Activated CD4-positive, alpha-beta memory T cell treated with anti-CD3 and anti-CD28 coated beads, Interleukin-2, amount 10 ng/mL, durations not matched to agents 7 days and 5 days (primary cell): ENCODE measurements around the gene TRIM15. TPM values are rescaled to one million over a fixed set of nuclear protein-coding genes. Genes with fewer than 3 reads are reported as not detected.

Experiments used
- CTCF ChIA-PET: fragments of 350-600 bp; sonication (Branson Sonifier 250); formaldehyde crosslinking; loops from one replicate; lab custom pipeline; 2021; ENCODE audit warnings: antibody characterized with exemption, inconsistent platforms; lab: Charles Lee
- POLR2A ChIA-PET: fragments of 350-600 bp; sonication (Branson Sonifier 250); formaldehyde crosslinking; loops from one replicate; lab custom pipeline; 2021; ENCODE audit warnings: antibody characterized with exemption; lab: Charles Lee
- DNase-seq: peaks from one replicate; pipeline ENCODE4 v3.0.0-alpha.2; 2020
- H3K27ac Mint-ChIP-seq: one replicate; pipeline ENCODE4 v1.8.0; 2021; ENCODE audit warnings: mild to moderate bottlenecking, mixed read lengths
- H3K27me3 Mint-ChIP-seq: one replicate; pipeline ENCODE4 v1.8.0; 2021; ENCODE audit warnings: mixed read lengths
- H3K36me3 Mint-ChIP-seq: one replicate; pipeline ENCODE4 v1.8.0; 2021; ENCODE audit warnings: low read depth, mixed read lengths
- H3K4me1 Mint-ChIP-seq: one replicate; pipeline ENCODE4 v1.8.0; 2021; ENCODE audit warnings: mixed read lengths
- H3K4me3 Mint-ChIP-seq: one replicate; pipeline ENCODE4 v1.8.0; 2021; ENCODE audit warnings: mild to moderate bottlenecking, mixed read lengths
- H3K9me3 Mint-ChIP-seq: one replicate; pipeline ENCODE4 v1.8.0; 2021; ENCODE audit warnings: mixed read lengths
- total RNA-seq, 2 experiments: library from RNA; stranded (reverse); gene quantifications; one replicate each; pipeline ENCODE4 v1.2.3, GENCODE V29; 2021

TRIM15 gene
- total RNA-seq, 2 experiments from 2014 or later: not detected

DNA sequence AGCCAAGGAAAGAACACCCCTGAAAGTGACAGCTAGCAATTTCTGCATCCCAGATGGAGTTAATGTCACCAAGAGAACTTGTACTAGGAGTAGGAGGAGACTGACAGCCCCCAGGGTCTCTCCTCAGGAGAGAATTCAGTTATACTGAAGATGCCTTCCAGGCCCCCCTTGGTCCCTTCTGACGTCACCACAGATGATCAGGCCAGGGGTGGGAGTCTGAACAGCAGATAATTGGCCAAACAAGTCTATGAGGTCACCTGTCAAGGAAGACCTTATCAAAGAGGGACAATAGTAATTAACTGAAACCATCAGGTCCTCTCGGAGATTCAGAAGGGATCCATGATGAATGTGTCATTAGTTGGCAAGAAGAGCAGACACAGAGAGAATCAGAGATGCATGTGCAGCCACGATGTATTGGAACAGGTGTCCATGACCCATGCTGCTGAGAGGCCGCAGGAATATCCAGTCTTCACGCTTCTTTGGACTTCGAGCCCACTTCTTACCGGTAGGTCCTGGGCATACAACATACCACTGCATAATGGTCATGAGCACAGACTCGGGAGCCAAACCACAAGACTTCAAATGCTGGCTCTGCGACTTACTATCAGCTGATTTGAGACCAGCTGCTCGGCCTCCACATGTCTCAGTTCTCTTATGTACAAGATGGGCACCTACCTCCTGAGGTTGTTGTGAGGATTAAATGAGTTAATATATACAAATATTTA lies 12.5 kb upstream of the TRIM15 start:
- Mint-ChIP-seq H3K4me1 (peaks cover 8% of the 10 kb centered on the region), H3K27me3 (peaks cover 49% of the 10 kb centered on the region), H3K4me3 (no peak overlapping the region), H3K27ac (no peak overlapping the region), H3K36me3 (no peaks in the 10 kb centered on the region), H3K9me3 (no peaks in the 10 kb centered on the region)
- DNase-seq: no peak
- POLR2A ChIA-PET: no interaction called here
- CTCF ChIA-PET: interaction anchor here (1.3 to 2.3 kb wide), 2 partner anchors 19 to 20 kb away, joined by 5 to 10 read pairs; no protein-coding TSS in a partner anchor

DNA sequence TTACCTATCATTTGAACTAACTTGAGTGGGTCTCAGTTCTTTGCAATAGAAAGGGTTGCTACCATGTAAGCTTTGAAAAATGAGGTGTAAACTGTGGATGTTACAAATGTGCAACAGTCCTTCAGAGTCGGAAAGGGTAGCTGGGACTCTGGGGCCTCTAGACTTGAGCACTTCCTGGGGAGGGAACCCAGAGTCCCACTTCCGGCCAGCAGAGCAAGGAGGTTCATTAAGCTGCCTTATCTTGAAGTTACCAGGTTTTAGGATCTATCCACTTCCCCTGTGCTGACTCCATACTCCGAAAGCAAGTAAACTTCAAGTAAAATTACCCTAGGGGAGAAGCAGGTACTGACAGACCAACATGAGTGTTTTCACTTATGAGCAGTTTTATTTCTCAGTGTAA lies 11.8 kb upstream of the TRIM15 start:
- POLR2A ChIA-PET: no interaction called here
- no peaks in the 10 kb centered on the region for H3K9me3 Mint-ChIP-seq
- no peaks in the 10 kb centered on the region for H3K36me3 Mint-ChIP-seq
- DNase-seq: no peak
- H3K27ac Mint-ChIP-seq: no peak overlapping the region
- H3K4me3 Mint-ChIP-seq: no peak overlapping the region
- CTCF ChIA-PET: interaction anchor here (1.3 to 2.3 kb wide), 2 partner anchors 19 to 20 kb away, joined by 5 to 10 read pairs; no protein-coding TSS in a partner anchor
- H3K27me3 Mint-ChIP-seq: peaks cover 52% of the 10 kb centered on the region
- peaks cover 8% of the 10 kb centered on the region for H3K4me1 Mint-ChIP-seq

DNA sequence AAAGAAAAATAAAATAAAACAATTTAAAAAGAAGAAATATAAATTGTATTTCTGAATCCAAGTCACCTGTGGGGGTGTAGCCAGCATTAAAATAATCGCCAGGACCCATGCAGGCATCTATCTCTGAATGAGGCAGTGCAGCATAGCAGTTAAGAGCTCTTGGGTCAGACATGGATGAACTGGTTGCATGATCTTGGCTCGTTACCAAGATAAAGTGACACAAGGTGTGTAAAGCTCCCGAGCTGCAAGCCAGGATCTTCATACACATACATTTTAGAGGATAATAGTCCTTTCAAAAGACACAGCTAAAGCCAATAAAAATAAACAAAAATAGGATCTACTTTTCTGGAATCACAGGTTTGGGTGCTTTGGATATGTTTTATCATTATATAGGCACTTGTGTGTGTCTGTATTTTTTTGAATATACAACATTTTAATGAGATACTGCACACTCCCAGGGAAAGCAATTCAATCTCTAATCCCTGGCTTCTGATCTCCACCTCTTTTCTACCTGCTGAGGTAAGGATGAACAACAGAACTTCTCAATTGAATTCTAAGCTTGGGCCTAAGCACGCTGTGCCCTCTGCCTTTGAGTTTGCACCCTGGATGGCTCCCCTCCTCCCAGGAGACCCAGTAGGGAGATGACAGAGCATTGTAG lies 11.2 kb upstream of the TRIM15 start:
- ChIA-PET POLR2A (no interaction called here), CTCF (interaction anchor here (1.3 to 2.3 kb wide), 2 partner anchors 19 to 20 kb away, joined by 5 to 10 read pairs; no protein-coding TSS in a partner anchor)
- Mint-ChIP-seq H3K4me3 (no peak overlapping the region), H3K27me3 (peaks cover 54% of the 10 kb centered on the region), H3K27ac (no peak overlapping the region), H3K4me1 (peaks cover 6% of the 10 kb centered on the region), H3K36me3 (no peaks in the 10 kb centered on the region), H3K9me3 (no peaks in the 10 kb centered on the region)
- DNase-seq: no peak

DNA sequence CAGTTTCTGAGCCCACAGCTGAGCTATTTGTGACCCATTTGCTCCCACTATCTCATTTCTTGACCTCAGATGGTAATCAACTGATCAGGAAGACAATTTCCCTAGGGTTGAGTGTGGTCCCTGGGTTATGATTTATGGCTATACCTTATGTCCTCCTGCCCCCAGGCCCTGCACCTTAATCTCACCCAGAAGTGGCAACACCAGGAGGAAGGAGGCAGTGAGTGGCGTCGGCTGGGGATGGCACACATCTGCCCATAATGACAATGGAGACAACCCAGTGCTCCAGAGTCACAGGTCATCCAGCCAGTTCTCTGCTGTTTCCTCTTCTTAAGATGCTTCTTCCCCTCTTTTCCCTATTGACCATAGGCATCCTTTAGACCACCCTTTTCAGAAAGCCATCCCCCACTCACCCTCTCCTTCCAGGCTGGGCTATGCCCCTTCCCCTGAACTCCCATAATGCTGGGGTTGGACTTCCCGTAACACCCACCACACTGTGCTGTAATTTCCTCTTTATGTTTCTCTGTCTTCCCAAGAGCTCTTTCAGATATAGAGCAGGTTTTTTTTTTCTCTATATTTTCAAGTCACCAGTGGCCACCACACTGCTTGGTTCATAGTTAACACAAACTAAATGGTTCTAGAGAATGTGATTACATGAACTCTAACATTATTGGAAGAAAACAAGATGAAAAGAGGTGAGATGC lies 10.3 kb upstream of the TRIM15 start:
- no peaks in the 10 kb centered on the region for H3K9me3 Mint-ChIP-seq
- H3K27ac Mint-ChIP-seq: no peak overlapping the region
- ChIA-PET CTCF (no interaction called here), POLR2A (no interaction called here)
- peaks cover 52% of the 10 kb centered on the region for H3K27me3 Mint-ChIP-seq
- H3K4me1 Mint-ChIP-seq: peaks cover 7% of the 10 kb centered on the region
- H3K4me3 Mint-ChIP-seq: no peak overlapping the region
- no peaks in the 10 kb centered on the region for H3K36me3 Mint-ChIP-seq
- DNase-seq: no peak

DNA sequence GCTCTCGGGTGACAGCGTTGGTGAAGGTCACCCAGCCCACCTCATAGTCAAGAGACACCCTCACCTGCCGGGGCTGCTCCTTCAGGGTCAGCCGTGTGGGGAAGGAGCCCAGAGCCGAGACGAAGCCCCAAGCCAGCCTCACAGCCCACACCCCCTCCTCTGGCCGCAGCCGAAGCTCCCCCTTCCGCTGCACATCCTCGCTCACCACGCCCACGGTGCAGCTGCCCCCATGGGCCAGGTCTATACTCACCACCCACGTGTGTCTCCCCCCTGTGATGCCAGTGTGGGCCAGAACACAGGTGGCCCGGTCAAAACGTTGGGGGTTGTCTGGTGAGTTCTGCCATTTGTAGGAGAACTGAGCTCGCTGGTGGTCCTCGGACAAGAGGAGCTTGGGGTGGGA lies 9.3 kb upstream of the TRIM15 start:
- POLR2A ChIA-PET: no interaction called here
- CTCF ChIA-PET: interaction anchor here (1.0 kb wide), 1 partner anchor 23 kb away, joined by 3 read pairs; no protein-coding TSS in a partner anchor
- no peak overlapping the region for H3K27ac Mint-ChIP-seq

DNA sequence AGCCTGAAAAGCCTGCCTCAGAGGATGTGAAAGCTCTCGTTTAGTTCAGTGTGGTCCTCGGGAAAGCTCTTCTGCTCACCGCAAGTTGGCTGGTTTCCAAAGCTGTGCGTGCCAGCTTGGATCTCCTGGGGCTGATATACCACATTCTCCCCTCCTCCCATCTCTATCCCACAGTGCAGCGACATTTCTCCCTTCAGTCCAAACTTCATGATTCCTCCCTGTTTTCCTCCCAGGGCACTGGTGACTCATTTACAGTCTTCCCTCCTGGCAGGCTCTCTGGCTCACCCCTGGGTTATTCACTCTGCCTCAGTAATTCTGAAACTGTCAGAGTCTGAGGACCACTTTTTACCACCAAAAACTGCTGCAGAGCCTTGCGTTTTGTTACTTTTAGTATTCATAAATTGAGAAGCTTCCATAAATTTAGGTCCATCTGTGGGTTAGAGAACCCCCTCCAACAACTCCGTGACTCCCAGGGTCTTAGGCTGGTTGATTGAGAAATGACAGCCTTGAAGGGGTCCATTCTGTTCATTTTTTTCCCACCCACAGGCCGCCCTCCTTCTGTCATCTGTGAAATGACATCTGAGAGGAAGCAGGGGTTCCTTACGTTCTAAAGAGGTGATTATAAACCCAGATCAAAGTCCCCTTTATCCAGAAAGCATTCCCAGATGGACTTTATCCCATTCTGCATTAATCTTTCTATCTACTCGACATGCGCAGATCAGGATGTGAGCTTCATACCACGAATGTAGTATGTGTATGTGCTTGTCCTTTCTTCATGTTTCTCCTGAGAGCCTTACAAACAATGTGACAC lies 8.4 kb upstream of the TRIM15 start:
- Mint-ChIP-seq H3K27ac (no peak overlapping the region), H3K9me3 (no peaks in the 10 kb centered on the region), H3K4me1 (peaks cover 16% of the 10 kb centered on the region), H3K27me3 (peaks cover 60% of the 10 kb centered on the region), H3K4me3 (no peak overlapping the region), H3K36me3 (no peaks in the 10 kb centered on the region)
- ChIA-PET POLR2A (no interaction called here), CTCF (interaction anchor here (1.0 kb wide), 1 partner anchor 24 kb away, joined by 3 read pairs; no protein-coding TSS in a partner anchor)
- no peak for DNase-seq

More for the DNA sequence above, 9.3 kb upstream of the TRIM15 start:
- peaks cover 14% of the 10 kb centered on the region for H3K4me1 Mint-ChIP-seq
- peaks cover 57% of the 10 kb centered on the region for H3K27me3 Mint-ChIP-seq
- no peaks in the 10 kb centered on the region for H3K36me3 Mint-ChIP-seq
- H3K9me3 Mint-ChIP-seq: no peaks in the 10 kb centered on the region
- H3K4me3 Mint-ChIP-seq: no peak overlapping the region
- no peak for DNase-seq

DNA sequence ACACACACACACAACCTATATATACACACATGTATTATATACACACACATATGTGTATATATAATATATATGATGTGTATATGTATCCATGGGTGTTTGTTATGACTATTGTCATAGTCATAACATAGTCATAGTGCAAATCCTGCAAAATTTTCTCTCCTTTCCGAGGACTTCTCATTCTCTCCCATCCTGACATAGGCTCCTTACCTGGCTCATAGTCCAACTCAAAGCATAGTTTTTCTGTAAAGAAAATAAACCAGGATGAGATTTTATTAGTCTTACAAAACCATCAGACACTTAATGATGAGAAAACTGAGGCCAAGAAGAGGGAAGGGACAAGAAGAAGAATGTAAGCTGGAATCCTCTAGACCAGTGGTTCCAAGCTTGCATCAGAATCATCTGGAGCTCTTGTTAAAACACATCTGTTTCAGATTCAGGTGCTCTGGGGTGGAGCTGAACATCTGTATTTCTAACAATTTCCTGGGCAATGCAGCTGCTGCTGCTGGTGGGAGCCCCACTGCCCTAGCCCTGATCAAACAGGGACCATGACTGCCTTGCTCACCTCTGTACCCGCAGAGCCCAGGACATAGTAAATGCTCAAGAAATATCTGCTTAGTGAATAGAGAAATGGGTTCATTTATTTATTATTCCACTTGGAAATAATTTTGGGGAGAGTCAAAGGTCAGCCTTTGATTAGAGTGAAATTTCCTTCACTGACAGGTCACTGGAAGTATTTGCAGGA lies 7.7 kb upstream of the TRIM15 start:
- H3K36me3 Mint-ChIP-seq: no peaks in the 10 kb centered on the region
- H3K27me3 Mint-ChIP-seq: peaks cover 54% of the 10 kb centered on the region
- peaks cover 16% of the 10 kb centered on the region for H3K4me1 Mint-ChIP-seq
- ChIA-PET CTCF (no interaction called here), POLR2A (no interaction called here)
- H3K9me3 Mint-ChIP-seq: no peaks in the 10 kb centered on the region
- no peak for DNase-seq
- no peak overlapping the region for H3K4me3 Mint-ChIP-seq
- H3K27ac Mint-ChIP-seq: no peak overlapping the region

DNA sequence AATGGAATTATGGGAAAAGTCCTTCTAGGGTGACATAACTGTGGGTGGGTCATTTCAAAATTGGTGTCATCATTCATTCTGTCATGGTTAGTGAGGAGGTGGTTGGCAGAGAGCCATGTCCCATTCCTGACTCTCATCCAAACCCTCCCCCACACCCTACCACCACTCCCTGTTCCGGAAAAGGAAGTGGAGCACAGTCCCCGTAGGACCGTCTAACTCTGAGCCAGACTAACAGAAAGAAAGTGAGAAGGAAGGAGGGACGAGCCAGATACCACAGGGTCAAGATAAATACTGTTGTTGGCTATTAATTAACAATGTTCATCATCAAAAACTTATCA lies 7.1 kb upstream of the TRIM15 start:
- H3K27me3 Mint-ChIP-seq: peaks cover 50% of the 10 kb centered on the region
- CTCF ChIA-PET: no interaction called here
- H3K4me3 Mint-ChIP-seq: no peak overlapping the region
- POLR2A ChIA-PET: no interaction called here
- H3K9me3 Mint-ChIP-seq: no peaks in the 10 kb centered on the region
- H3K27ac Mint-ChIP-seq: no peak overlapping the region
- DNase-seq: no peak
- H3K36me3 Mint-ChIP-seq: no peaks in the 10 kb centered on the region
- peaks cover 16% of the 10 kb centered on the region for H3K4me1 Mint-ChIP-seq

DNA sequence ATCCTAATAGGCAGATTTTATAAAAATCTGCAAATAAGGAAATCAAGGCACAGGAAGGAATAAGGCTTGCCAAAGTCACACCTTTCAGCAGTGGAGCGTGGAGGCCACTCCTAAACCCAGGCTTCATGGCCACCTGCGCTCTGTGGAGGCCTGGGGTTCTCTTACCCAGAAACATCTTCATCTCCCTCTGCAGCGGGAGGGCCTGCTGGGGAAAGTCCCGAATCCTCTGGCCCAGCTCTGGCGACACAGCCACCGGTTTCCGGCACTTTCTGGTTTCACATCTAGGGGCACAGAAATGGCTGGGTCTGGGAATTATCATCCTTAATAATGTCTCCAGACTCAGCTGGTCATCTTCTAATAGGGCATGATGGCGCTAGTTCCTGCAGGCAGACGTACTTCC lies 6.6 kb upstream of the TRIM15 start:
- H3K4me3 Mint-ChIP-seq: no peak overlapping the region
- peaks cover 46% of the 10 kb centered on the region for H3K27me3 Mint-ChIP-seq
- H3K4me1 Mint-ChIP-seq: peaks cover 12% of the 10 kb centered on the region
- no peaks in the 10 kb centered on the region for H3K9me3 Mint-ChIP-seq
- POLR2A ChIA-PET: no interaction called here
- CTCF ChIA-PET: interaction anchor here (1.5 kb wide), 1 partner anchor 26 kb away, joined by 9 read pairs; no protein-coding TSS in a partner anchor
- no peak for DNase-seq
- no peak overlapping the region for H3K27ac Mint-ChIP-seq
- no peaks in the 10 kb centered on the region for H3K36me3 Mint-ChIP-seq

DNA sequence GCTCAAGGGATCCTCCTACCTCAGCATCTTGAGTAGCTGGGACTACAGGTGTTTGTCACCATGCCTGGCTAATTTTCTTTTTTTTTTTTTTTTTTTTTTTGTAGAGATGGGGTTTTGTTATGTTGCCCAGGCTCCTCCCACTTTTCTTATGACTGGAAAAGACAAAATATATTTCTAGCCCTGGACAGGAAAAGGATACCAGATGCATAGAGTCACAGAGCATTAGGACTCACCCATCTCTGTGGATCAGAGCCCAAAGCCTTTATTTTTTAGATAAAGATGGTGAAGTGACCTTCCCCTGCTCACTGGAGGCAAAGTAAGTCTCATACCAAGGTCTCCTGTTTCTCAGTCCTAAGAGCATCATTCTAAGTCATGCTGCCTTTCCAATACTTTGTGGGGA lies 5.8 kb upstream of the TRIM15 start:
- POLR2A ChIA-PET: no interaction called here
- peaks cover 43% of the 10 kb centered on the region for H3K27me3 Mint-ChIP-seq
- CTCF ChIA-PET: interaction anchor here (1.5 kb wide), 1 partner anchor 27 kb away, joined by 9 read pairs; no protein-coding TSS in a partner anchor
- DNase-seq: no peak
- H3K4me1 Mint-ChIP-seq: peaks cover 16% of the 10 kb centered on the region
- H3K4me3 Mint-ChIP-seq: no peak overlapping the region
- no peaks in the 10 kb centered on the region for H3K9me3 Mint-ChIP-seq
- H3K36me3 Mint-ChIP-seq: no peaks in the 10 kb centered on the region
- H3K27ac Mint-ChIP-seq: no peak overlapping the region

DNA sequence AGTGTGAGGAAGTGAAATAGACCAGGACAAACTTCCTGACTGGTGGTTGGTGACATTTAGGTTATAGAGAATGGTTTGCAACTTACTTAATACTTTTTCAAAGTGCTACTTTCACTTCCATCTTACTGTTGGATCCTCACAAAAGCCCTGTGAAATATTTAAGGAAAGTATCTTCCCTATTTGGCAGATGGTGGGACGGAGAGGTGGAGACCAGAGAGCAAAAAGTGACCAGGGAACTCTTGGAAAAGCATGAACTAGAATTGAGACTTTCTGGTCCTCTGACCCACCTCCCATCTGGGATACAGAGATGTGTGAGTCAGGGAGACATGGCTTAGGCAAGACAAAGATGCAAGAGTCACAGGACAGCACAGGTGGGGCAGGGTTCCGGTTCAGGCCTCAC lies 5.3 kb upstream of the TRIM15 start:
- Mint-ChIP-seq H3K27me3 (peaks cover 39% of the 10 kb centered on the region), H3K9me3 (no peaks in the 10 kb centered on the region), H3K36me3 (no peaks in the 10 kb centered on the region), H3K4me1 (peaks cover 20% of the 10 kb centered on the region), H3K4me3 (no peak overlapping the region), H3K27ac (no peak overlapping the region)
- ChIA-PET CTCF (interaction anchor here (1.5 kb wide), 1 partner anchor 27 kb away, joined by 9 read pairs; no protein-coding TSS in a partner anchor), POLR2A (no interaction called here)
- no peak for DNase-seq

DNA sequence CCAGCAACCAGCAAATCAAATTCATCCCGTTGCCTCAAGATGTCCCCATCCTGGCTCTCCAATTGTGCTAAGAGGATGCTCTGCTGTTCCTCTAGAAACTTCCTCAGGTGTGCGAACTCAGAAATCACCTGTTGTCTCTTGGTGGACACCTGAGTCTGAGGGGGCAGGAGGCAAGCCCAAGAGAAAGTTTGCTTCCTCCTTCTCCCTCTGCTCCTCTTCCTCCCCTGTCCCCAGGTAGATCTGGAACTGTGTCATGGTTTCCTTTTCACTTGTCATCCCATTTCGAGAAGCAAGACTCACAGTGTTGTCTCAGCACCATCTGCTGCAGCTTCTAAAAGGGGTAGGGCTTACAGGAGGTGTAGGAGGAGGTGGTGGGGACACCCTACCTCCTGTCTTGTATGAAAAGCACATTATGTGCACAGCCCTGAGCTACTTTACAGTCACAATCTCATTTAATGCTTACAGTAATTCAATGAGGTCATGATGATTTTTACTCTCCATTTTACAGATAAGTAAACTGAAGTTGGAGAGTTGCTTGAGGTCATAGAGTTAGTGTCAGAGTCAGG lies 4.8 kb upstream of the TRIM15 start:
- Mint-ChIP-seq H3K36me3 (no peaks in the 10 kb centered on the region), H3K4me1 (peaks cover 25% of the 10 kb centered on the region), H3K27me3 (peaks cover 33% of the 10 kb centered on the region), H3K4me3 (no peak overlapping the region), H3K27ac (no peak overlapping the region), H3K9me3 (no peaks in the 10 kb centered on the region)
- POLR2A ChIA-PET: no interaction called here
- DNase-seq: no peak
- CTCF ChIA-PET: interaction anchor here (1.5 kb wide), 1 partner anchor 28 kb away, joined by 9 read pairs; no protein-coding TSS in a partner anchor
